Mesenchymal stem cell (in vitro differentiated cells and primary cell): ENCODE results near the gene DEPP1.

ENCODE experiments used
- DNase-seq: peaks from one replicate; pipeline ENCODE4 v3.0.0-alpha.2; 2013
- H2AFZ ChIP-seq: one replicate; pipeline ENCODE4 v1.6.1; 2013; ENCODE audit warnings: low read depth, mild to moderate bottlenecking, control low read depth, inconsistent platforms, low read length, moderate library complexity
- H2AK5ac ChIP-seq: 2 replicates; pipeline ENCODE4 v1.6.1; 2013; ENCODE audit warnings: low read length, moderate library complexity, mild to moderate bottlenecking, inconsistent platforms; ENCODE audit not compliant: severe bottlenecking
- H2BK120ac ChIP-seq: one replicate; pipeline ENCODE4 v1.6.1; 2013; ENCODE audit warnings: low read depth, mild to moderate bottlenecking, inconsistent platforms, low read length, moderate library complexity
- H2BK12ac ChIP-seq, 2 experiments: one replicate each; pipeline ENCODE4 v1.6.1; 2013; ENCODE audit warnings: inconsistent platforms in 2 of 2, low read length in 2 of 2, mild to moderate bottlenecking in 2 of 2, moderate library complexity in 2 of 2, control low read depth in 1 of 2
- H2BK15ac ChIP-seq: one replicate; pipeline ENCODE4 v1.6.1; 2013; ENCODE audit warnings: mild to moderate bottlenecking, low read depth, inconsistent platforms; ENCODE audit not compliant: poor library complexity, severe bottlenecking
- H2BK5ac ChIP-seq: 2 replicates; pipeline ENCODE4 v1.6.1; 2013; ENCODE audit warnings: low read depth, mild to moderate bottlenecking, low read length, control low read depth, inconsistent platforms; ENCODE audit not compliant: poor library complexity, severe bottlenecking
- H3K14ac ChIP-seq, 2 experiments: one replicate each; pipeline ENCODE4 v1.6.1; 2013; ENCODE audit warnings: inconsistent platforms in 2 of 2, low read length in 2 of 2, control low read depth in 1 of 2, mild to moderate bottlenecking in 1 of 2, moderate library complexity in 1 of 2
- H3K18ac ChIP-seq, 2 experiments: one replicate each; pipeline ENCODE4 v1.6.1; 2013; ENCODE audit warnings: inconsistent platforms in 2 of 2, low read length in 2 of 2, control low read depth in 1 of 2, low read depth in 1 of 2, mild to moderate bottlenecking in 1 of 2
- H3K23ac ChIP-seq, 2 experiments: one replicate each; pipeline ENCODE4 v1.6.1; 2013; ENCODE audit warnings: inconsistent platforms in 2 of 2, low read length in 2 of 2, mild to moderate bottlenecking in 2 of 2, moderate library complexity in 2 of 2, control low read depth in 1 of 2
- H3K27ac ChIP-seq: 2 replicates; pipeline ENCODE4 v1.5.1; 2013; ENCODE audit warnings: mild to moderate bottlenecking, moderate library complexity, low read length, control low read depth, inconsistent platforms; ENCODE audit not compliant: poor library complexity, severe bottlenecking
- H3K27me3 ChIP-seq, 2 experiments: 2 replicates each; pipeline versions ENCODE4 v1.6.1 to v1.7.0; 2013; ENCODE audit warnings: low read length in 2 of 2, mild to moderate bottlenecking in 2 of 2, moderate library complexity in 2 of 2, control low read depth in 1 of 2, inconsistent platforms in 1 of 2; ENCODE audit not compliant: control insufficient read depth in 1 of 2, insufficient read depth in 1 of 2
- H3K36me3 ChIP-seq, 2 experiments: 2 replicates each; pipeline versions ENCODE4 v1.6.1 to v1.7.0; 2013; ENCODE audit warnings: low read length in 2 of 2, control low read depth in 1 of 2, inconsistent platforms in 1 of 2, low read depth in 1 of 2, mild to moderate bottlenecking in 1 of 2; ENCODE audit not compliant: insufficient read depth in 2 of 2, control insufficient read depth in 1 of 2
- H3K4ac ChIP-seq, 2 experiments: one replicate each; pipeline ENCODE4 v1.6.1; 2013; ENCODE audit warnings: inconsistent platforms in 2 of 2, low read length in 2 of 2, mild to moderate bottlenecking in 2 of 2, moderate library complexity in 2 of 2, control low read depth in 1 of 2, low read depth in 1 of 2
- H3K4me1 ChIP-seq: 2 replicates; pipeline ENCODE4 v1.6.1; 2013; ENCODE audit warnings: low read depth, low read length, control low read depth; ENCODE audit not compliant: control insufficient read depth, insufficient read depth
- H3K4me2 ChIP-seq: 2 replicates; pipeline ENCODE4 v1.6.1; 2013; ENCODE audit warnings: low read length, mild to moderate bottlenecking, inconsistent platforms; ENCODE audit not compliant: poor library complexity, severe bottlenecking
- H3K4me3 ChIP-seq, 2 experiments: 2 replicates each; pipeline versions ENCODE4 v1.5.1 to v1.7.0; 2013; ENCODE audit warnings: low read length in 2 of 2, mild to moderate bottlenecking in 2 of 2, control low read depth in 1 of 2, low read depth in 1 of 2; ENCODE audit not compliant: insufficient read depth in 1 of 2
- H3K79me1 ChIP-seq: replicated peaks from 2 replicates; pipeline ENCODE4 v1.6.1; 2013; ENCODE audit warnings: mild to moderate bottlenecking, control low read depth, low read length, inconsistent platforms; ENCODE audit not compliant: poor library complexity, severe bottlenecking
- H3K9ac ChIP-seq: 2 replicates; pipeline ENCODE4 v1.7.0; 2013; ENCODE audit warnings: mild to moderate bottlenecking, low read length, moderate library complexity
- H3K9me3 ChIP-seq: 2 replicates; pipeline ENCODE4 v1.7.0; 2013; ENCODE audit warnings: mild to moderate bottlenecking, low read length; ENCODE audit not compliant: control insufficient read depth
- H4K8ac ChIP-seq: one replicate; pipeline ENCODE4 v1.6.1; 2013; ENCODE audit warnings: inconsistent platforms, mild to moderate bottlenecking, low read length, moderate library complexity
- H4K91ac ChIP-seq: one replicate; pipeline ENCODE4 v1.6.1; 2013; ENCODE audit warnings: mild to moderate bottlenecking, low read length, inconsistent platforms
- WGBS: methylation state at CpG from one replicate; pipeline ENCODE4 v1.1.7; 2013; ENCODE audit warnings: mixed read lengths; 5-methylcytosine and 5-hydroxymethylcytosine counted together

The DEPP1 gene

DNA sequence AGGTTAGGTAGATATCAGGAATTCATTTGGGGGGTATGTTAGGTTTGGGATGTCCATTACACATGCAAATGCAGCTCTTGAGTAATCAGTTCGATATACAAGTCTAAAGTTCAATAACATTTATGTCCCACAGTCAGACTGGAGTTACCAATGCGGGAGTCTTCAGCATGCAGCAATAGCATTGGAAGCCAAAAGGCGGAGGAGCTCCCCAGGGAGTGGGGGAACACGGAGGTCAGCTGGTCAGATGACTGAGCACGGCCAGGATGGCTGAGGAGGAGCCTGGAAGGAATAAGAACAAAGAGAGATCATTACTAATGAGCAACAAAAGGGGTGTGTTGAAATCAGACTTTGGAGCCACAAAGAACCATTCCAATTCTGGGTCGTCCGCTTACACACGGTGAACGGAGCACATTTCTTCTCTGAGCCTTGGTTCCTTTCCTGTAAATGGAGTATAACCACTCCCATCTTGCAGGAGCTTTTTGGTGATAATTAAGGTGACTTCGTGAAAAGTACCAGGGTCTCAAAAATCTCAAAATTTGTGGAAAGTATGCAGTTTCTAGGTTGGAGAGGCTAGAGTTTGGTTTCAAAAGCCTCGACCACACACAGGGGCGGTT is 21.6 kb upstream of the DEPP1 start:
- Histone ChIP-seq H3K79me1 (peaks cover 2% of the 10 kb centered on the region), H3K14ac (no peak overlapping the region), H3K18ac (peak overlapping the region; percentile 87 to 97), H2AFZ (peak overlapping the region; percentile 58), H3K9ac (peak overlapping the region; percentile 95), H3K9me3 (peaks cover 8% of the 10 kb centered on the region), H3K27ac (no peak overlapping the region), H4K91ac (peak overlapping the region; percentile 90), H4K8ac (peak overlapping the region; percentile 92), H3K23ac (no peak overlapping the region), H3K27me3 (peaks cover 0 to 11% of the 10 kb centered on the region in 2 experiments), H2BK15ac (no peak overlapping the region), H2BK120ac (no peak overlapping the region), H3K4ac (peak overlapping the region; percentile 35 to 96), H2AK5ac (no peak overlapping the region), H2BK12ac (peak overlapping the region; percentile 35 to 43), H3K36me3 (peaks cover 3 to 21% of the 10 kb centered on the region in 2 experiments), H3K4me2 (peak overlapping the region; percentile 65), H3K4me1 (peaks cover 16% of the 10 kb centered on the region), H3K4me3 (peak overlapping the region; percentile 53 to 69), H2BK5ac (no peak overlapping the region)
- peak; percentile 36 for DNase-seq
- WGBS: 74% methylated on average over 12 of the region's 12 CpGs

DNA sequence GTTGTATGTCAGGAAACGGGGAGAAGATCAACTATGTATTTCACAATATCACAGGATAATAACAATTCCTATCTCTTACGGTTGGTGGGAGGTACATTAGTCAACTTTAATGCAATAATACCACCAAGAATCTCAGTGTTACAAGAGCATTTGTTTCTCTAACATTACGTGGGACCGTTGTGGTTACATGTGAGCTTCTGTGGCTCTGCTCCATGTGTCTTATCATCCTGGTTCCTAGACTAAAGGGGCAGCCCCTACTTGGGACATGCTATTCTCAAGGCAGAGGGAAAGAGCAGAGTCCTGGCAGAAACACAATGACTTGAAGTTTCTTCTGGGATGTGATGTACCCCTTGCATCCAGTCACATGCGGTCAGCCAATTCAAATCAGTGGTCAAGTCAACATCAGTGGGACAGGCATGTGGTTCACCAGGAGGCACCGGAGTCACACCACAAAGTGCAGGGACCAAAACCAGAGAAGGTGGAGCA is 19.6 kb upstream of the DEPP1 start:
- Histone ChIP-seq H3K27me3 (peaks cover 0 to 11% of the 10 kb centered on the region in 2 experiments), H2BK15ac (no peak overlapping the region), H2BK120ac (no peak overlapping the region), H2BK12ac (no peak overlapping the region), H4K91ac (no peak overlapping the region), H3K23ac (no peak overlapping the region), H3K9ac (no peak overlapping the region), H3K14ac (no peak overlapping the region), H3K27ac (no peak overlapping the region), H3K36me3 (peaks cover 5% of the 10 kb centered on the region in 2 experiments), H3K79me1 (no peaks in the 10 kb centered on the region), H2AFZ (no peak overlapping the region), H4K8ac (no peak overlapping the region), H3K4ac (no peak overlapping the region), H3K9me3 (no peaks in the 10 kb centered on the region), H2BK5ac (no peak overlapping the region), H3K18ac (no peak overlapping the region), H3K4me3 (no peak overlapping the region), H3K4me1 (peaks cover 26% of the 10 kb centered on the region), H2AK5ac (no peak overlapping the region), H3K4me2 (no peak overlapping the region)
- WGBS: 93% methylated on average over 5 of the region's 6 CpGs
- no peak for DNase-seq

DNA sequence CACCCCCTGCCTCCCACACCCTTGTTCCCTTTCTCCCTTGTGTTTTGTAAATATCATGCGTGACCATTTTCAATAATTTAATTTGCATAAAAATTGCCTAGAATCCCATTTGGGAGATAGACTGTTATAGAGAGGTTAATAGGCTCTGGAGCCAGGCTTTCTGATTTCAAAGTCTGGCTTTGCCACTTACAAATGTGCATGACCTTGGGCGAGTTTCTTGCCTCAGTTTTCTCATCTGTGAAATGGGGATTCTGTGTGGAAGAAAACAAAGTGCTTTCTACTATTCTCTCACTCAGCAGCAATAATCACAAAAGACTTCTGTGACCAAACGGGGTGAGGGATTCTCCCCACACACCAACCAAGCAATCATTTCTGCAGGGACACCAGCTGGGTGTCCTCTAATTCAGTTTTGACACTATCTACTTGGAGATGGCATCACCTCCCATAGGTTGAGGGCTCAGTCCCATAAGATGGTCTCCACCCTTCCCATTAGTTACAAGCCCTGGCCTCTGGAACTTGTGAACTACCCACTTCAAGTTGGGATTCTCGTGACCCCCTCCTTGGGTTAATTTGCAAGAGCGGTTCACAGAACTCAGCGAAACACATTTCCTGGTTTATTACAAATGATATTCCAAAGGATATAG is 18.6 kb upstream of the DEPP1 start:
- no peak overlapping the region for H4K91ac ChIP-seq
- 75% methylated on average over 4 of the region's 6 CpGs for WGBS

DNA sequence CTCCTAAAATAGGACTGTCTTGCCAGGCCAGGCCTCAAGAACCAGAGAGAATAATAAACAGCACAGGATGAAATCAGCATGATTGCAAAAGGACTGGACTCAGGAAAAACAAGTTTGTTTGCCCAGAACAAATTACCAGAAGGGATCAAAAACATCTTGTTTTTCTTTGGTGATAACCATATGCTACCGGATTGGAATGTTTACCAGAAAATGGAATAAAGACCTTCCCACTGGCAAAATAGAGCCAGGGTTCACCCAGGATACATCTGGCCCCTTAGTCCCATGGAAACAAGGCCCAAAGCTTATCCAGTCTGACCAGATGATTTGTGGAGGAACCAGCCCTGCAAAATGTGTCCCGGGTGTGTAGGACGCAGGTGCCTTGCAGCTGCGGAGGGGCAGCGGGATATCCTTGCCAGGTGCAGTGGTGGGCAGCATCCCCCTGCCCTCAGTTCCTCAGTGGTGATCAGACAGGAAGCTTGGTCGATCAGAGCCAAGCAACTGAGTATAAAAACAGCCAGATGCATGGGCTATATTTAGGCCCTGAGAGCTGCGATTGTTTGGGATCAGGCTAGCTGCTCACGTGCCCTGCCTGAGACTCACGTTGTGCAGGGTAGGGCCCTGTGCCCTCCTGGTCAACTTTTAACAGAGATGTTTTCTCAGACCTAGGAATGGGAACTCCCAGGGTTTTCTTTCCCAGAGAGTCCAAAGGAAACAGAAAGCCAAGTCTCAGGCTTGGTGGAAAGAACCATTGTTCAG is 17.5 kb upstream of the DEPP1 start:
- H3K4ac ChIP-seq: no peak overlapping the region
- H2AK5ac ChIP-seq: no peak overlapping the region
- H3K27me3 ChIP-seq: peaks cover 0 to 11% of the 10 kb centered on the region in 2 experiments
- H3K4me1 ChIP-seq: peaks cover 26% of the 10 kb centered on the region
- no peak overlapping the region for H2BK120ac ChIP-seq
- 81% methylated on average over 9 of the region's 9 CpGs for WGBS
- no peaks in the 10 kb centered on the region for H3K9me3 ChIP-seq
- H4K8ac ChIP-seq: peak overlapping the region; percentile 64
- H3K4me3 ChIP-seq: no peak overlapping the region
- no peak overlapping the region for H2BK5ac ChIP-seq
- peaks cover 7 to 24% of the 10 kb centered on the region in 2 experiments for H3K36me3 ChIP-seq
- H3K23ac ChIP-seq: no peak overlapping the region
- H3K27ac ChIP-seq: no peak overlapping the region
- DNase-seq: peak; percentile 64
- no peak overlapping the region for H4K91ac ChIP-seq
- H3K14ac ChIP-seq: peak overlapping the region in 1 of 2 experiments; percentile 66
- H3K9ac ChIP-seq: peak overlapping the region; percentile 69
- H2AFZ ChIP-seq: no peak overlapping the region
- H3K4me2 ChIP-seq: no peak overlapping the region
- H2BK12ac ChIP-seq: peak overlapping the region in 1 of 2 experiments; percentile 57
- peak overlapping the region in 1 of 2 experiments; percentile 61 for H3K18ac ChIP-seq
- H3K79me1 ChIP-seq: no peaks in the 10 kb centered on the region
- no peak overlapping the region for H2BK15ac ChIP-seq

More for the DNA sequence above, 18.6 kb upstream of the DEPP1 start:
- Histone ChIP-seq H3K27me3 (peaks cover 0 to 11% of the 10 kb centered on the region in 2 experiments), H3K9me3 (no peaks in the 10 kb centered on the region), H3K4me2 (no peak overlapping the region), H2AK5ac (no peak overlapping the region), H3K18ac (no peak overlapping the region), H2BK15ac (no peak overlapping the region), H3K14ac (no peak overlapping the region), H3K4me1 (peaks cover 28% of the 10 kb centered on the region), H3K79me1 (no peaks in the 10 kb centered on the region), H2BK12ac (no peak overlapping the region), H2BK5ac (no peak overlapping the region), H3K23ac (no peak overlapping the region), H4K8ac (no peak overlapping the region), H3K36me3 (peaks cover 4 to 15% of the 10 kb centered on the region in 2 experiments), H3K27ac (no peak overlapping the region), H3K4ac (no peak overlapping the region), H3K9ac (peak overlapping the region; percentile 69), H2BK120ac (no peak overlapping the region), H3K4me3 (no peak overlapping the region), H2AFZ (no peak overlapping the region)
- DNase-seq: no peak
